Measurements from ENCODE around the gene ST6GALNAC3. TPM values are rescaled to one million over a fixed set of nuclear protein-coding genes. Genes with fewer than 3 reads are reported as not detected.

The ST6GALNAC3 gene
- total RNA-seq, 1 donor from 2014 or later = 4.7 TPM

- no peak for DNase-seq (ENCODE audit: low spot score)
- H3K4me1 Mint-ChIP-seq (ENCODE audit: low read depth) = peaks cover 15% of the 10 kb centered on the region
- no peak overlapping the region for H3K27ac Mint-ChIP-seq (ENCODE audit: unreplicated experiment)
- no peak overlapping the region for H3K4me3 Mint-ChIP-seq (ENCODE audit: unreplicated experiment)
- H3K36me3 Mint-ChIP-seq (ENCODE audit: low read depth) = no peaks in the 10 kb centered on the region
- TF ChIP-seq, protein P1, sequence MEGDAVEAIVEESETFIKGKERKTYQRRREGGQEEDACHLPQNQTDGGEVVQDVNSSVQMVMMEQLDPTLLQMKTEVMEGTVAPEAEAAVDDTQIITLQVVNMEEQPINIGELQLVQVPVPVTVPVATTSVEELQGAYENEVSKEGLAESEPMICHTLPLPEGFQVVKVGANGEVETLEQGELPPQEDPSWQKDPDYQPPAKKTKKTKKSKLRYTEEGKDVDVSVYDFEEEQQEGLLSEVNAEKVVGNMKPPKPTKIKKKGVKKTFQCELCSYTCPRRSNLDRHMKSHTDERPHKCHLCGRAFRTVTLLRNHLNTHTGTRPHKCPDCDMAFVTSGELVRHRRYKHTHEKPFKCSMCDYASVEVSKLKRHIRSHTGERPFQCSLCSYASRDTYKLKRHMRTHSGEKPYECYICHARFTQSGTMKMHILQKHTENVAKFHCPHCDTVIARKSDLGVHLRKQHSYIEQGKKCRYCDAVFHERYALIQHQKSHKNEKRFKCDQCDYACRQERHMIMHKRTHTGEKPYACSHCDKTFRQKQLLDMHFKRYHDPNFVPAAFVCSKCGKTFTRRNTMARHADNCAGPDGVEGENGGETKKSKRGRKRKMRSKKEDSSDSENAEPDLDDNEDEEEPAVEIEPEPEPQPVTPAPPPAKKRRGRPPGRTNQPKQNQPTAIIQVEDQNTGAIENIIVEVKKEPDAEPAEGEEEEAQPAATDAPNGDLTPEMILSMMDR (IDR thresholded peaks at IDR 0.05) = no peak
- H3K9me3 Mint-ChIP-seq (ENCODE audit: low read depth) = no peaks in the 10 kb centered on the region
- H3K27me3 Mint-ChIP-seq (ENCODE audit: low read depth) = no peaks in the 10 kb centered on the region
These were observed 219.3 kb downstream of the ST6GALNAC3 start for GRCh38 chr1:76293831-76294230.

DNA sequence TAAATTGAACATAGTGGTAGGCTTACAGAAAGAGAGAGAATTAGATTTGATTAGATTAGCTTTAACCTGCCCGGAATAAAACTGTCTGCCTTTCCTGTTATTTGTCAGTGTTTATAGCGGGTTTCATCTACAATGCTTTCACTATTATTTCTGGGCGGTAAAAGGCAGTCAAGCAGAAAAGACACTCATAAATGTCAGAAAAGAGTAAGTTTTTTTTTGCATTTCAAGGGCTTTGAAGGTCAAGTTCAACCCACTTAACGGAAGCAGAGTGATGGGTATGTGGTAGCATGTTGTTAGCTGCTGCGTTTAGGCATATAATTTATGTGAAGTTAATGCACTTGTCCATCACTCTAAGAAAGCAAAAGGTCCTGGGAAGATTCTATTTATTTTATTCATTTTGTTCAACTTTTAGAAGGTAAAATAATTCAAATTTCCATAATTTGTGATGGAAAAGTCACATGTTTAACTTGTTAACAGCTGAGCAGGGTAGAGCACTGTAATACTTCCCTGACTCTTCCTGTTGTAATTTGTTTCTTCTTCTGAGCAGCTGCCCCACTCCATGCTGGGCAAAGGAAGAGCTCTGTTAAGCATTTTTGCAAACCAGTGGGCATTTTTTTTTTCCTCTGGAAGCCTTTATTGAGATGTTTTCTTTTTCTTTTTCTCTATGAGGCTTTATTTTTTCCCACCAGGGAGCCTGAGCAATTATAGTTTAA, 220.1 kb downstream of the ST6GALNAC3 start:
- Mint-ChIP-seq H3K27me3 (ENCODE audit: low read depth) (no peaks in the 10 kb centered on the region), H3K36me3 (ENCODE audit: low read depth) (no peaks in the 10 kb centered on the region), H3K9me3 (ENCODE audit: low read depth) (no peaks in the 10 kb centered on the region), H3K27ac (ENCODE audit: unreplicated experiment) (no peak overlapping the region), H3K4me3 (ENCODE audit: unreplicated experiment) (no peak overlapping the region), H3K4me1 (ENCODE audit: low read depth) (peaks cover 15% of the 10 kb centered on the region)
- TF ChIP-seq, protein P1 (IDR thresholded peaks at IDR 0.05) = no peak
- DNase-seq (ENCODE audit: low spot score) = no peak

DNA sequence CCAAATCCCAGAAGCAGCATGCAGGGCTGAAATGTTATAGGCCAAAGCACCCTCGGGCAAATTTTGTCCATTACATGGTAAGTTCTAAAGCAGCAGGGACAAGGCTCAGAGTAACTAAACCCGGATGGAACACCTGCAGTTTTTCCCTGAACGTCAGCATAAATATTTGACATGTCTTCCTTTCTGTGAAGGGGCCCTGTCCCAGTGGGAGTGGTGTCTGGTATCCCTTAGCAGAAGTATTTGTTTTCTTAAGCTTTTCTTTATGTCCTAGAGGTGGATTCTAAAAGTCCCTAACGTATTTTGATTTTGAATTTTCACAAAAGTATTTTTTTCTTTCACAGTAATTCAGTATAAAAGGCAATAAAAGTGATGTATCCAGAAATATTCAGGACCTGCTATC, 223.9 kb downstream of the ST6GALNAC3 start:
- TF ChIP-seq, protein P1 (IDR thresholded peaks at IDR 0.05) = no peak
- Mint-ChIP-seq H3K4me3 (ENCODE audit: unreplicated experiment) (no peak overlapping the region), H3K27ac (ENCODE audit: unreplicated experiment) (no peak overlapping the region), H3K9me3 (ENCODE audit: low read depth) (no peaks in the 10 kb centered on the region), H3K4me1 (ENCODE audit: low read depth) (peaks cover 15% of the 10 kb centered on the region), H3K36me3 (ENCODE audit: low read depth) (no peaks in the 10 kb centered on the region), H3K27me3 (ENCODE audit: low read depth) (no peaks in the 10 kb centered on the region)
- no peak for DNase-seq (ENCODE audit: low spot score)

DNA sequence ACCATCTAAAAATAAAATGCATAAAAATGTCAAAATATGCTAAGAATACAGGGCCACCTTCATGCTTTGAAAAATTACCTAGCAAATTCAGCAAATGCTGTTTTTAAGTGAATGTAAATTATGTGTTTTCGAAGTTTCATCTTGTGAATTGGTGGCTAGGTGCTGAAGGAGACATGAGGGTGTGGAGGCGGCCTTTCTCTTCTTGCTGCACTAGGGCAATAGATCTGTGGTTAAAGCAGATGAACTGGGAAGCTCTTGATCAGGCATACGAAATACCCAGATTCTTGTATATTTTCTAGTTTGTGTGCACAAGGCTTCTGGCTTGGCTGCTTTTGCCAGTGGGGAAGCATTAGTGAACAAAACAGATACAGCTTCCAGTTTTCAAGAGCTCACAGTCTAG, 224.5 kb downstream of the ST6GALNAC3 start:
- Mint-ChIP-seq H3K4me3 (ENCODE audit: unreplicated experiment) (no peak overlapping the region), H3K27ac (ENCODE audit: unreplicated experiment) (no peak overlapping the region), H3K36me3 (ENCODE audit: low read depth) (no peaks in the 10 kb centered on the region), H3K27me3 (ENCODE audit: low read depth) (no peaks in the 10 kb centered on the region), H3K4me1 (ENCODE audit: low read depth) (peaks cover 15% of the 10 kb centered on the region), H3K9me3 (ENCODE audit: low read depth) (no peaks in the 10 kb centered on the region)
- no peak for DNase-seq (ENCODE audit: low spot score)
- TF ChIP-seq, protein P1 (IDR thresholded peaks at IDR 0.05) = no peak

GRCh38 chr1:76300556-76300955, 226.0 kb downstream of the ST6GALNAC3 start:
- Mint-ChIP-seq H3K4me3 (ENCODE audit: unreplicated experiment) (no peak overlapping the region), H3K27ac (ENCODE audit: unreplicated experiment) (no peak overlapping the region), H3K36me3 (ENCODE audit: low read depth) (no peaks in the 10 kb centered on the region), H3K4me1 (ENCODE audit: low read depth) (peaks cover 9% of the 10 kb centered on the region), H3K27me3 (ENCODE audit: low read depth) (no peaks in the 10 kb centered on the region), H3K9me3 (ENCODE audit: low read depth) (no peaks in the 10 kb centered on the region)
- TF ChIP-seq, protein P1 (IDR thresholded peaks at IDR 0.05) = no peak
- DNase-seq (ENCODE audit: low spot score) = no peak
